ENCODE data around the gene ERFE. TPM values are rescaled to one million over a fixed set of nuclear protein-coding genes. Genes with fewer than 3 reads are reported as not detected.

Gene ERFE
- polyA plus RNA-seq, 1 donor from 2014 or later = not detected

- no peaks in the 10 kb centered on the region for H3K4me1 Mint-ChIP-seq
These were observed 26.9 kb upstream of the ERFE start for GRCh38 chr2:238131761-238132462.

GRCh38 chr2:238132463-238133450 lies 26.0 kb upstream of the ERFE start:
- H3K4me3 Mint-ChIP-seq = peak overlapping the region in 1 of 4 donors; percentile 60
- H3K36me3 Mint-ChIP-seq = no peaks in the 10 kb centered on the region
- H3K27ac Mint-ChIP-seq = no peak overlapping the region
- H3K9me3 Mint-ChIP-seq = no peaks in the 10 kb centered on the region
- H3K4me1 Mint-ChIP-seq = no peaks in the 10 kb centered on the region
- H3K27me3 Mint-ChIP-seq = peaks cover 2% of the 10 kb centered on the region

More at GRCh38 chr2:238131761-238132462, 26.9 kb upstream of the ERFE start:
- Mint-ChIP-seq H3K9me3 (no peaks in the 10 kb centered on the region), H3K36me3 (no peaks in the 10 kb centered on the region), H3K27me3 (peaks cover 2% of the 10 kb centered on the region), H3K4me3 (no peak overlapping the region), H3K27ac (no peak overlapping the region)

GRCh38 chr2:238133499-238134392 lies 25.0 kb upstream of the ERFE start:
- Mint-ChIP-seq H3K9me3 (no peaks in the 10 kb centered on the region), H3K27me3 (peaks cover 2% of the 10 kb centered on the region), H3K4me1 (peaks cover 0 to 3% (median 0%) of the 10 kb centered on the region in 3 donors), H3K4me3 (no peak overlapping the region), H3K36me3 (no peaks in the 10 kb centered on the region), H3K27ac (no peak overlapping the region)

GRCh38 chr2:238134393-238134785 lies 24.4 kb upstream of the ERFE start:
- Mint-ChIP-seq H3K9me3 (no peaks in the 10 kb centered on the region), H3K4me1 (peaks cover 0 to 3% (median 0%) of the 10 kb centered on the region in 3 donors), H3K27me3 (peaks cover 2% of the 10 kb centered on the region), H3K36me3 (no peaks in the 10 kb centered on the region), H3K27ac (no peak overlapping the region), H3K4me3 (no peak overlapping the region)

- Mint-ChIP-seq H3K4me3 (no peak overlapping the region), H3K4me1 (peaks cover 0 to 3% (median 0%) of the 10 kb centered on the region in 3 donors), H3K27ac (no peak overlapping the region), H3K9me3 (no peaks in the 10 kb centered on the region), H3K27me3 (peaks cover 2% of the 10 kb centered on the region), H3K36me3 (no peaks in the 10 kb centered on the region)
These were observed 23.1 kb upstream of the ERFE start for GRCh38 chr2:238135601-238136150.

- H3K27me3 Mint-ChIP-seq = peaks cover 5% of the 10 kb centered on the region
- peak overlapping the region in 1 of 3 donors; percentile 40 for H3K27ac Mint-ChIP-seq
- H3K9me3 Mint-ChIP-seq = no peaks in the 10 kb centered on the region
- H3K4me1 Mint-ChIP-seq = peaks cover 0 to 6% (median 0%) of the 10 kb centered on the region in 3 donors
- no peaks in the 10 kb centered on the region for H3K36me3 Mint-ChIP-seq
- peak overlapping the region in 1 of 4 donors; percentile 41 for H3K4me3 Mint-ChIP-seq
These were observed 21.8 kb upstream of the ERFE start for GRCh38 chr2:238136820-238137537.

- no peaks in the 10 kb centered on the region for H3K9me3 Mint-ChIP-seq
- H3K27ac Mint-ChIP-seq = no peak overlapping the region
- no peaks in the 10 kb centered on the region for H3K36me3 Mint-ChIP-seq
- peaks cover 5% of the 10 kb centered on the region for H3K27me3 Mint-ChIP-seq
- H3K4me3 Mint-ChIP-seq = no peak overlapping the region
- H3K4me1 Mint-ChIP-seq = peaks cover 0 to 6% (median 0%) of the 10 kb centered on the region in 3 donors
These were observed 20.9 kb upstream of the ERFE start for GRCh38 chr2:238137885-238138284.

GRCh38 chr2:238138331-238139195 lies 20.2 kb upstream of the ERFE start, which contains the start of gene KLHL30:
Gene KLHL30, plus strand, starts transcription at chr2:238138668. Its CDS starts 2,087 bp downstream, at chr2:238140755.
- H3K4me3 Mint-ChIP-seq = peak within 1 kb of the TSS in 3 of 4 donors; percentile 25 to 83 (median 28)
- peaks cover 0 to 6% (median 0%) of the 10 kb centered on the region in 3 donors for H3K4me1 Mint-ChIP-seq
- H3K27me3 Mint-ChIP-seq = peaks cover 5% of the 10 kb centered on the region
- peak within 1 kb of the TSS in 1 of 3 donors; percentile 40 for H3K27ac Mint-ChIP-seq
- no peaks in the 10 kb centered on the region for H3K36me3 Mint-ChIP-seq
- no peaks in the 10 kb centered on the region for H3K9me3 Mint-ChIP-seq

- peaks cover 0 to 6% (median 0%) of the 10 kb centered on the region in 3 donors for H3K4me1 Mint-ChIP-seq
- H3K36me3 Mint-ChIP-seq = no peaks in the 10 kb centered on the region
- H3K27me3 Mint-ChIP-seq = peaks cover 4% of the 10 kb centered on the region
- no peaks in the 10 kb centered on the region for H3K9me3 Mint-ChIP-seq
- peak overlapping the region in 3 of 4 donors; percentile 25 to 83 (median 28) for H3K4me3 Mint-ChIP-seq
- H3K27ac Mint-ChIP-seq = no peak overlapping the region
These were observed 19.4 kb upstream of the ERFE start for GRCh38 chr2:238139196-238140039.

GRCh38 chr2:238140040-238140439 lies 18.7 kb upstream of the ERFE start:
- H3K27ac Mint-ChIP-seq = no peak overlapping the region

GRCh38 chr2:238140721-238141540 lies 17.8 kb upstream of the ERFE start:
- Mint-ChIP-seq H3K4me1 (peaks cover 0 to 6% (median 0%) of the 10 kb centered on the region in 3 donors), H3K9me3 (no peaks in the 10 kb centered on the region), H3K27me3 (peaks cover 3% of the 10 kb centered on the region), H3K36me3 (no peaks in the 10 kb centered on the region), H3K4me3 (no peak overlapping the region), H3K27ac (no peak overlapping the region)

More at GRCh38 chr2:238140040-238140439, 18.7 kb upstream of the ERFE start:
- Mint-ChIP-seq H3K27me3 (peaks cover 3% of the 10 kb centered on the region), H3K36me3 (no peaks in the 10 kb centered on the region), H3K4me1 (peaks cover 0 to 6% (median 0%) of the 10 kb centered on the region in 3 donors), H3K9me3 (no peaks in the 10 kb centered on the region), H3K4me3 (no peak overlapping the region)

Measured in IgD-negative memory B cell (primary cell).